A549 treated with CpdA at 1 μM for 4 hours (cell line): ENCODE data around the gene DLX2. TPM values are rescaled to one million over a fixed set of nuclear protein-coding genes. Genes with fewer than 3 reads are reported as not detected.

Experiments used
- total RNA-seq: library from RNA; stranded (reverse); fragments of 200-300 nt; extraction: Qiagen RNA extraction; gene quantifications from 5 replicates; pipeline ENCODE4 v1.2.3, GENCODE V29; 2022; ENCODE audit warnings: low read depth

The DLX2 gene
- total RNA-seq, result 0.43 to 0.99 TPM (median 0.60 TPM) in 5 replicates

DNA sequence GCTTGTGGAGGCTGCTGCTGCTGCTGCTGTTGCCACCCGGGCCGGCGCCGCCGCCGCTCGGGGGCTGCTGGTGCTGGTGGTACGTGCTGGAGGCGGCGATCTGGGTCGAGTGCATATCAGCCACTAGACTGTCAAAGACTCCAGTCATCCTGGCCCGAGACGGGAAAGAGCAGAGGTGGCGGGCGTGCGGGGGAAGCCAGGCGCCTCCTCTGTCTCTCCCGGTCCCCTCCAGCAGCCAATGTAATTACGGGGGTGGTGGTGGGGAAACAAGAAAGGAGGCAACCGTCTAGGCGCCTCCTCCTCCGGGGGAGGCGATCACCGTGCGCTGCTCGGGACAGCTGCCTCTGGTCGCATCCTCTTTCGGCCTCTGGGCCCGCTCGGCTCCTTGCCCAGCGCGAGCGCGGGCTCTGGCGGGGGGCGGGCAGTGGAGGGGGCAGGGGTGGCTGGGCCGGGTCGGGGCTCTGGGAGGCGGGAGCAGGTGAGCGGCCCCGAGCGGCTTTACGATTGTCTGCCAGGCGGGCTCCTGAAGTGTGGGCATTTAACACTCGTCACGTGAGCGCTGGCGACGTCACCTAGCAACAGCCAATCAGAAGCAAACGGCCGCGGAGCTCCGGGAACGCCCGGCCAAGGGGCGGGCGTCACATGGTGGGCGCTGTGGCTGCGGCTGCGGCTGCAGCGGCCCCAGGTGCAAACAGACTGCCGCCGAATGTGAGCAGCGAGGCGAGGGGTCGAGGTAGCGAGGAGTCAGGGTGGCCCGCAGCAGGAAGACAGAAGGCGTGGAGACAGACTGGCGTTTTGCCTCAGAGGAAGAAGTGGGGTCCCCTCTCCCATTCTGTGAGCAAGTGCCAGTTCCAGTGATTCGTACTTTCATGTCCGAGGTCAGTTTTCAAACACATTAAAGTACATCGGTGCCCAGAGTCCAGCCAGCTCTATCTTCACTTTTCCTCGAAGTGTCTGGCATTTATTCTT is at the start of gene DLX2:
Gene DLX2 (minus strand): TSS at position 510 of the 969 bp plus-strand sequence. CDS start 362 bp downstream, at position 148.

GRCh38 chr2:172085460-172086159 is 17.1 kb downstream of the DLX2 start, which contains the start of gene DLX1:
Gene DLX1 (plus strand): TSS chr2:172085507. CDS start chr2:172085678, 171 bp downstream.

Other genes starting within 250 kb of the DLX2 start
- gene SLC25A12, start 208.7 kb downstream of the DLX2 start, total RNA-seq, result 13.6 to 16.7 TPM (median 14.3 TPM) in 5 replicates
- gene HAT1, start 180.4 kb downstream of the DLX2 start, total RNA-seq, result 67.6 to 87.4 TPM (median 72.2 TPM) in 5 replicates
- gene METAP1D, start 102.9 kb downstream of the DLX2 start, total RNA-seq, result 2.9 to 5.9 TPM (median 3.6 TPM) in 5 replicates
- gene DLX1, start 17.4 kb downstream of the DLX2 start, total RNA-seq, result 3.0 to 3.8 TPM (median 3.5 TPM) in 5 replicates